HG03378 (cell line): ENCODE data around the gene ATCAY.
"Not testable (repeated sequence)": the region's sequence is repeated elsewhere in the genome, so short reads cannot be mapped to it uniquely, and the experiment has no call there.

Source experiments
- ATAC-seq: cut with Tn5 transposase; IDR thresholded peaks from one replicate; pipeline ENCODE4 v1.9.1; 2021; ENCODE audit warnings: mild to moderate bottlenecking, moderate library complexity; ENCODE audit not compliant: unreplicated experiment

The ATCAY gene

GRCh38 chr19:3967983-3968382 is 87.5 kb downstream of the ATCAY start:
- not testable (repeated sequence) for ATAC-seq

- no peak for ATAC-seq
Measured at GRCh38 chr19:3968556-3969434, 88.3 kb downstream of the ATCAY start.

- ATAC-seq, result no peak
Measured at GRCh38 chr19:3969435-3970312, 89.2 kb downstream of the ATCAY start.

GRCh38 chr19:3970313-3970807 is 89.9 kb downstream of the ATCAY start:
- ATAC-seq, result no peak

GRCh38 chr19:3970808-3971598 is 90.5 kb downstream of the ATCAY start, which contains the start of gene DAPK3:
Gene DAPK3, minus strand, starts transcription at chr19:3971099. Its CDS starts 1,364 bp downstream, at chr19:3969735.
- ATAC-seq, result peak; percentile 80

GRCh38 chr19:3975144-3975543 is 94.7 kb downstream of the ATCAY start:
- no peak for ATAC-seq

GRCh38 chr19:3975637-3976087 is 95.2 kb downstream of the ATCAY start:
- no peak for ATAC-seq

- no peak for ATAC-seq
Measured at GRCh38 chr19:3976495-3977241, 96.2 kb downstream of the ATCAY start.
